HepG2 (cell line): ENCODE results near the gene NECTIN2. TPM values are rescaled to one million over a fixed set of nuclear protein-coding genes. Genes with fewer than 3 reads are reported as not detected.

Source experiments
- ATM ChIP-seq: fragments of 450-650 bp; IDR thresholded peaks from 2 replicates; pipeline ENCODE4 v1.7.1; 2017; ENCODE audit warnings: mild to moderate bottlenecking, borderline replicate concordance
- BRCA1 ChIP-seq: sonication (generic); formaldehyde crosslinking; IDR thresholded peaks from 2 replicates; pipeline ENCODE4 v1.4.0; 2020; ENCODE audit warnings: missing genetic modification reagents
- CCAR2 ChIP-seq: fragments of 200-400 bp; formaldehyde crosslinking; optimal IDR thresholded peaks from 2 replicates; pipeline ENCODE3; 2018; ENCODE audit warnings: low read depth, mild to moderate bottlenecking, low read length, moderate library complexity
- ESRRA ChIP-seq: sonication (generic); formaldehyde crosslinking; IDR thresholded peaks from 2 replicates; pipeline ENCODE4 v1.5.1; 2020; ENCODE audit warnings: mild to moderate bottlenecking, low read depth, missing genetic modification reagents
- FOXK1 ChIP-seq: sonication (generic); formaldehyde crosslinking; IDR thresholded peaks from 2 replicates; pipeline ENCODE4 v1.4.0; 2020; ENCODE audit warnings: low read depth, missing genetic modification reagents, borderline replicate concordance
- MAFG ChIP-seq: sonication (generic); formaldehyde crosslinking; IDR thresholded peaks from 2 replicates; pipeline ENCODE4 v1.5.1; 2020; ENCODE audit warnings: mild to moderate bottlenecking, missing genetic modification reagents
- MYPOP ChIP-seq: sonication (generic); formaldehyde crosslinking; IDR thresholded peaks from 2 replicates; pipeline ENCODE4 v1.8.1; 2023; ENCODE audit warnings: mild to moderate bottlenecking, moderate library complexity, missing genetic modification reagents
- NFYB ChIP-seq: sonication (generic); formaldehyde crosslinking; IDR thresholded peaks from 2 replicates; pipeline ENCODE4 v1.4.0; 2020; ENCODE audit warnings: missing genetic modification reagents
- PAXIP1 ChIP-seq: sonication (generic); formaldehyde crosslinking; conservative IDR thresholded peaks from 2 replicates; pipeline ENCODE4 v1.4.0; 2020; ENCODE audit warnings: mild to moderate bottlenecking, missing genetic modification reagents, moderate library complexity
- PBX3 ChIP-seq: sonication (generic); formaldehyde crosslinking; IDR thresholded peaks from 2 replicates; pipeline ENCODE4 v1.8.1; 2023; ENCODE audit warnings: missing genetic modification reagents, inconsistent platforms, borderline replicate concordance
- POLR2A ChIP-seq, 2 experiments: IDR thresholded peaks; 2 replicates each; pipeline ENCODE4 v1.6.1; 2011; ENCODE audit warnings: low read depth in 2 of 2, low read length in 2 of 2, mild to moderate bottlenecking in 1 of 2, moderate library complexity in 1 of 2; ENCODE audit not compliant: insufficient read depth in 1 of 2
- RARA ChIP-seq: IDR thresholded peaks from 2 replicates; pipeline ENCODE4 v1.6.1; 2016; ENCODE audit warnings: missing genetic modification reagents, missing compliant biosample characterization
- SP2 ChIP-seq: sonication (generic); formaldehyde crosslinking; IDR thresholded peaks from 2 replicates; pipeline ENCODE4 v1.5.1; 2020; ENCODE audit warnings: mild to moderate bottlenecking, missing genetic modification reagents
- ZFP90 ChIP-seq: sonication (generic); formaldehyde crosslinking; IDR thresholded peaks from 2 replicates; pipeline ENCODE4 v1.8.0; 2022; ENCODE audit warnings: missing genetic modification reagents, mild to moderate bottlenecking, inconsistent platforms, borderline replicate concordance
- ZNF124 ChIP-seq: sonication (generic); formaldehyde crosslinking; IDR thresholded peaks from 2 replicates; pipeline ENCODE4 v1.4.0; 2020; ENCODE audit warnings: missing genetic modification reagents
- ZNF256 ChIP-seq: sonication (generic); formaldehyde crosslinking; conservative IDR thresholded peaks from 2 replicates; pipeline ENCODE4 v1.4.0; 2020; ENCODE audit warnings: missing genetic modification reagents
- ZNF530 ChIP-seq: sonication (generic); formaldehyde crosslinking; IDR thresholded peaks from 2 replicates; pipeline ENCODE4 v1.5.0; 2020; ENCODE audit warnings: low read depth, mild to moderate bottlenecking, missing genetic modification reagents
- ZNF747 ChIP-seq: sonication (generic); formaldehyde crosslinking; IDR thresholded peaks from 2 replicates; pipeline ENCODE4 v1.8.1; 2023; ENCODE audit warnings: missing genetic modification reagents, mild to moderate bottlenecking, borderline replicate concordance
- ZNF775 ChIP-seq: sonication (generic); formaldehyde crosslinking; IDR thresholded peaks from 2 replicates; pipeline ENCODE4 v1.4.0; 2020; ENCODE audit warnings: missing genetic modification reagents, mild to moderate bottlenecking, moderate library complexity, borderline replicate concordance
- ZNF839 ChIP-seq: sonication (generic); formaldehyde crosslinking; IDR thresholded peaks from 2 replicates; pipeline ENCODE4 v1.4.0; 2020; ENCODE audit warnings: missing genetic modification reagents, mild to moderate bottlenecking, borderline replicate concordance
- ZSCAN21 ChIP-seq: sonication (generic); formaldehyde crosslinking; IDR thresholded peaks from 2 replicates; pipeline ENCODE4 v1.8.0; 2022; ENCODE audit warnings: mild to moderate bottlenecking, missing genetic modification reagents, moderate library complexity, borderline replicate concordance
- polyA plus RNA-seq, 8 experiments: library from polyadenylated mRNA; depleted of rRNA in 3 of 8; stranded (reverse) in 7 of 8; unstranded in 1 of 8; fragments of >200 nt; fragmentation: Illumina TruSeq in 4 of 8; extraction: Trizol in 4 of 8; gene quantifications; 2 replicates each; pipeline versions ENCODE4 v1.2.1 to v1.2.3, GENCODE V29; 2011 to 2016; ENCODE audit warnings: low read depth in 4 of 8, missing spikeins in 1 of 8, mixed read lengths in 1 of 8; ENCODE audit not compliant: insufficient read depth in 1 of 8
- total RNA-seq, 5 experiments: library from RNA; depleted of rRNA; stranded (reverse); fragments of >200 nt; fragmentation: Illumina TruSeq; extraction: Trizol; gene quantifications; 2 replicates each; pipeline ENCODE4 v1.2.3, GENCODE V29; 2016; ENCODE audit warnings: low read depth in 1 of 5

The NECTIN2 gene
- total and polyA plus RNA-seq, 2 of the 13 experiments (the other 11 are each of a cell fraction or from before 2014, with no cell fraction given) = 75.4 to 114 TPM

GRCh38 chr19:44822670-44823372 is 23.3 kb upstream of the NECTIN2 start (continued):
- TF ChIP-seq PAXIP1 (CRISPR knock-in tag) (peak; percentile 58), MYPOP (CRISPR knock-in tag) (no peak), POLR2A (IDR thresholded peaks at IDR 0.05; ENCODE audit: insufficient read depth in 1 of 2, low read depth in 2 of 2, low read length in 2 of 2) (no peak), RARA (CRISPR knock-in tag) (peak; percentile 88), ZNF747 (CRISPR knock-in tag) (no peak), ZNF124 (no peak), FOXK1 (CRISPR knock-in tag) (peak; percentile 22; the same call in 1 of the 2 replicates), ATM (no peak), ZSCAN21 (CRISPR knock-in tag) (no peak), ZNF256 (CRISPR knock-in tag) (no peak), ZFP90 (CRISPR knock-in tag) (no peak), ESRRA (CRISPR knock-in tag) (peak; percentile 36; the same call in 1 of the 2 replicates), SP2 (CRISPR knock-in tag) (no peak), BRCA1 (CRISPR knock-in tag) (no peak), PBX3 (CRISPR knock-in tag) (no peak), ZNF839 (CRISPR knock-in tag) (no peak), MAFG (CRISPR knock-in tag) (no peak), ZNF530 (CRISPR knock-in tag) (no peak), ZNF775 (no peak), NFYB (no peak), CCAR2 (no peak)
